MM.1S (cell line): Measurements from ENCODE around the gene RPGRIP1L.
"Not testable (repeated sequence)": the region's sequence is repeated elsewhere in the genome, so short reads cannot be mapped to it uniquely, and the experiment has no call there.

Experiments used
- DNase-seq: peaks from one replicate; pipeline ENCODE4 v3.0.0-alpha.2; 2015
- H2AFZ ChIP-seq: fragments of 300-600 bp; sonication (generic); 2 replicates; pipeline ENCODE4 v1.6.0; 2016; ENCODE audit warnings: antibody characterized with exemption, low read length
- H3F3A ChIP-seq: fragments of 300-600 bp; sonication (generic); 2 replicates; pipeline ENCODE4 v1.6.1; 2016; ENCODE audit warnings: mild to moderate bottlenecking, antibody characterized with exemption, low read length, moderate library complexity, mixed read lengths; ENCODE audit not compliant: insufficient read depth
- H3K27ac ChIP-seq: fragments of 300-600 bp; sonication (generic); 2 replicates; pipeline ENCODE4 v1.5.1; 2016; ENCODE audit warnings: mild to moderate bottlenecking, low read length
- H3K27me3 ChIP-seq: fragments of 300-600 bp; sonication (generic); replicated peaks from 2 replicates; pipeline ENCODE4 v1.6.0; 2016; ENCODE audit warnings: low read length; ENCODE audit not compliant: insufficient read depth
- H3K36me3 ChIP-seq: fragments of 300-600 bp; sonication (generic); replicated peaks from 2 replicates; pipeline ENCODE4 v1.6.1; 2016; ENCODE audit warnings: mild to moderate bottlenecking, low read length, mixed read lengths; ENCODE audit not compliant: insufficient read depth
- H3K4me1 ChIP-seq: fragments of 300-600 bp; sonication (generic); 2 replicates; pipeline ENCODE4 v1.6.1; 2016; ENCODE audit warnings: low read length, mixed read lengths
- H3K4me2 ChIP-seq: fragments of 300-600 bp; sonication (generic); 2 replicates; pipeline ENCODE4 v1.6.0; 2016; ENCODE audit warnings: low read depth, low read length
- H3K4me3 ChIP-seq: fragments of 300-600 bp; sonication (generic); 2 replicates; pipeline ENCODE4 v1.5.1; 2016; ENCODE audit warnings: low read length, mixed read lengths
- H3K79me2 ChIP-seq: fragments of 300-600 bp; sonication (generic); 2 replicates; pipeline ENCODE4 v1.6.1; 2016; ENCODE audit warnings: mixed run types, low read length, mixed read lengths
- H3K9ac ChIP-seq: fragments of 300-600 bp; sonication (generic); 2 replicates; pipeline ENCODE4 v1.6.1; 2016; ENCODE audit warnings: low read length, mixed read lengths
- H3K9me2 ChIP-seq: fragments of 300-600 bp; sonication (generic); replicated peaks from 2 replicates; pipeline ENCODE4 v1.6.1; 2016; ENCODE audit warnings: mild to moderate bottlenecking, low read length, mixed read lengths; ENCODE audit not compliant: insufficient read depth
- H3K9me3 ChIP-seq: fragments of 300-600 bp; sonication (generic); replicated peaks from 2 replicates; pipeline ENCODE4 v1.6.1; 2016; ENCODE audit warnings: mild to moderate bottlenecking, low read length, mixed read lengths; ENCODE audit not compliant: insufficient read depth
- H4K20me1 ChIP-seq: fragments of 300-600 bp; sonication (generic); 2 replicates; pipeline ENCODE4 v1.6.1; 2016; ENCODE audit warnings: mild to moderate bottlenecking, low read length, moderate library complexity, mixed read lengths; ENCODE audit not compliant: insufficient read depth
- CTCF ChIP-seq: fragments of 300-600 bp; sonication (generic); IDR thresholded peaks from 2 replicates; pipeline ENCODE4 v1.5.1; 2016; ENCODE audit warnings: antibody characterized with exemption, low read length, mixed read lengths
- EZH2 ChIP-seq: fragments of 300-600 bp; sonication (generic); optimal IDR thresholded peaks from 2 replicates; pipeline ENCODE3; 2017; ENCODE audit warnings: low read depth, mild to moderate bottlenecking, antibody characterized with exemption, low read length, mixed read lengths
- EZH2phosphoT487 ChIP-seq: fragments of 300-600 bp; sonication (generic); IDR thresholded peaks from 2 replicates; pipeline ENCODE4 v1.6.1; 2018; ENCODE audit warnings: antibody characterized with exemption, low read length

RPGRIP1L gene

GRCh38 chr16:53704445-53704813, 770 bp upstream of the RPGRIP1L start:
- Histone ChIP-seq H3K79me2 (peaks cover 50% of the 10 kb centered on the region), H3F3A (no peaks in the 10 kb centered on the region)

GRCh38 chr16:53698271-53698670, 5.4 kb downstream of the RPGRIP1L start:
- not testable (repeated sequence) for H3K36me3 ChIP-seq, H3K9me3 ChIP-seq, H3K27me3 ChIP-seq, H3K9ac ChIP-seq, H3K4me1 ChIP-seq, H4K20me1 ChIP-seq, H3K9me2 ChIP-seq, H3K4me2 ChIP-seq, DNase-seq, H2AFZ ChIP-seq, H3K27ac ChIP-seq, H3F3A ChIP-seq, H3K79me2 ChIP-seq, H3K4me3 ChIP-seq

More at GRCh38 chr16:53704445-53704813, 770 bp upstream of the RPGRIP1L start:
- no peak for DNase-seq
- Histone ChIP-seq H2AFZ (peak overlapping the region; percentile 85), H3K9me3 (no peaks in the 10 kb centered on the region), H3K27me3 (no peaks in the 10 kb centered on the region), H3K4me1 (peaks cover 10% of the 10 kb centered on the region; the same call in 1 of the 2 replicates), H3K4me2 (peak overlapping the region; percentile 74), H3K9ac (peak overlapping the region; percentile 66), H3K36me3 (no peaks in the 10 kb centered on the region), H4K20me1 (no peaks in the 10 kb centered on the region), H3K4me3 (peak overlapping the region; percentile 85), H3K27ac (no peak overlapping the region), H3K9me2 (no peaks in the 10 kb centered on the region)
- TF ChIP-seq CTCF (no peak), EZH2 (no peak), EZH2phosphoT487 (no peak)

- H3K9me3 ChIP-seq, result no peaks in the 10 kb centered on the region
- H3K4me1 ChIP-seq, result no peaks in the 10 kb centered on the region
- no peaks in the 10 kb centered on the region for H3K27me3 ChIP-seq
- no peaks in the 10 kb centered on the region for H4K20me1 ChIP-seq
- H3K4me3 ChIP-seq, result no peak overlapping the region
- H3K36me3 ChIP-seq, result no peaks in the 10 kb centered on the region
- H3K79me2 ChIP-seq, result no peaks in the 10 kb centered on the region
- no peak overlapping the region for H3K9ac ChIP-seq
- no peak overlapping the region for H3K4me2 ChIP-seq
- TF ChIP-seq EZH2 (no peak), CTCF (no peak), EZH2phosphoT487 (no peak)
- H2AFZ ChIP-seq, result no peak overlapping the region
- no peaks in the 10 kb centered on the region for H3F3A ChIP-seq
- H3K9me2 ChIP-seq, result no peaks in the 10 kb centered on the region
- DNase-seq, result no peak
- no peak overlapping the region for H3K27ac ChIP-seq
Observed at GRCh38 chr16:53695070-53695469, 8.6 kb downstream of the RPGRIP1L start.

GRCh38 chr16:53693320-53693719, 10.3 kb downstream of the RPGRIP1L start:
- Histone ChIP-seq H3K4me3 (no peak overlapping the region), H3K79me2 (no peaks in the 10 kb centered on the region), H2AFZ (no peak overlapping the region), H3K4me1 (no peaks in the 10 kb centered on the region), H3F3A (no peaks in the 10 kb centered on the region), H3K9ac (no peak overlapping the region), H3K9me3 (no peaks in the 10 kb centered on the region), H3K4me2 (no peak overlapping the region), H4K20me1 (no peaks in the 10 kb centered on the region), H3K36me3 (no peaks in the 10 kb centered on the region), H3K27ac (no peak overlapping the region), H3K9me2 (no peaks in the 10 kb centered on the region), H3K27me3 (no peaks in the 10 kb centered on the region)
- DNase-seq, result no peak
- TF ChIP-seq EZH2phosphoT487 (no peak), CTCF (no peak), EZH2 (no peak)
